ENCODE measurements around the gene QDPR. TPM values are rescaled to one million over a fixed set of nuclear protein-coding genes. Genes with fewer than 3 reads are reported as not detected.

Gene QDPR
- polyA plus RNA-seq, 1 of the 3 experiments (the other 2 are of a cell fraction): 83.1 TPM

GRCh38 chr4:17521595-17521994 is 9.7 kb upstream of the QDPR start:
- 73% methylated on average over 5 of the region's 5 CpGs for WGBS (ENCODE audit: low lambda C conversion rate)

GRCh38 chr4:17517664-17518063 is 5.8 kb upstream of the QDPR start:
- Histone ChIP-seq H3K9me3 (no peaks in the 10 kb centered on the region), H3K4me1 (ENCODE audit: control insufficient read depth in 1 of 2, insufficient read depth in 2 of 2, low read depth in 1 of 2, low read length in 1 of 2) (peaks cover 0 to 11% of the 10 kb centered on the region in 2 experiments; a peak in 2 of 4 replicates), H3K36me3 (replicated peaks in 1 of 2; ENCODE audit: control insufficient read depth in 1 of 2, insufficient read depth in 2 of 2, low read length in 1 of 2) (no peaks in the 10 kb centered on the region), H2AFZ (ENCODE audit: low read depth) (no peak overlapping the region), H3K4me3 (ENCODE audit: low read depth in 2 of 2, low read length in 1 of 2) (no peak overlapping the region), H3K27me3 (ENCODE audit: insufficient read depth) (peaks cover 11% of the 10 kb centered on the region; the same call in 1 of the 2 replicates), H3K9me2 (no peaks in the 10 kb centered on the region), H3K9ac (no peak overlapping the region), H3K27ac (ENCODE audit: low read depth in 2 of 2, low read length in 1 of 2) (no peak overlapping the region), H3K79me2 (ENCODE audit: insufficient read depth) (no peaks in the 10 kb centered on the region), H3F3A (replicated peaks; ENCODE audit: insufficient read depth) (no peaks in the 10 kb centered on the region), H3K4me2 (no peak overlapping the region), H4K20me1 (ENCODE audit: insufficient read depth) (no peaks in the 10 kb centered on the region)
- DNase-seq: no peak
- CTCF ChIA-PET: interaction anchor here (1.2 kb wide), 2 partner anchors 18 to 32 kb away, joined by 4 to 5 read pairs; no protein-coding TSS in a partner anchor
- WGBS (ENCODE audit: low lambda C conversion rate): 43% methylated on average over 5 of the region's 5 CpGs
- POLR2A ChIA-PET: no interaction called here
- TF ChIP-seq GABPA (IDR thresholded peaks at IDR 0.05; ENCODE audit: low read depth) (no peak), MEF2A (IDR thresholded peaks at IDR 0.05; ENCODE audit: borderline replicate concordance, low read depth) (no peak)

More at GRCh38 chr4:17521595-17521994, 9.7 kb upstream of the QDPR start:
- ChIA-PET CTCF (interaction anchor here (1.3 to 2.9 kb wide), 5 partner anchors 9 to 64 kb away, joined by 3 to 11 read pairs (median 4); partner anchors contain the start of gene QDPR), POLR2A (no interaction called here)
- H3K9me3 ChIP-seq: no peaks in the 10 kb centered on the region
- no peak overlapping the region for H3K4me3 ChIP-seq (ENCODE audit: low read depth in 2 of 2, low read length in 1 of 2)
- H3K4me1 ChIP-seq (ENCODE audit: control insufficient read depth in 1 of 2, insufficient read depth in 2 of 2, low read depth in 1 of 2, low read length in 1 of 2): peaks cover 0 to 9% of the 10 kb centered on the region in 2 experiments; a peak in 1 of 4 replicates
- no peak overlapping the region for H3K4me2 ChIP-seq
- TF ChIP-seq EZH2phosphoT487 (IDR thresholded peaks at IDR 0.05; ENCODE audit: borderline replicate concordance, low read depth): no peak
- TF ChIP-seq GABPA (IDR thresholded peaks at IDR 0.05; ENCODE audit: low read depth): no peak
- no peak for TF ChIP-seq MEF2A (IDR thresholded peaks at IDR 0.05; ENCODE audit: borderline replicate concordance, low read depth)
- no peak for TF ChIP-seq MXI1 (IDR thresholded peaks at IDR 0.05; ENCODE audit: low read depth, low read length)
- no peak for TF ChIP-seq SIN3A (IDR thresholded peaks at IDR 0.05; ENCODE audit: borderline replicate concordance, low read depth, low read length)
- no peak for TF ChIP-seq GATA2 (CRISPR knock-in tag; IDR thresholded peaks at IDR 0.05)
- TF ChIP-seq SMC3 (IDR thresholded peaks at IDR 0.05; ENCODE audit: low read depth, low read length): no peak
- H3F3A ChIP-seq (replicated peaks; ENCODE audit: insufficient read depth): no peaks in the 10 kb centered on the region
- no peaks in the 10 kb centered on the region for H3K36me3 ChIP-seq (replicated peaks in 1 of 2; ENCODE audit: control insufficient read depth in 1 of 2, insufficient read depth in 2 of 2, low read length in 1 of 2)
- no peaks in the 10 kb centered on the region for H4K20me1 ChIP-seq (ENCODE audit: insufficient read depth)
- H3K27me3 ChIP-seq (ENCODE audit: insufficient read depth): peaks cover 15% of the 10 kb centered on the region; the same call in 1 of the 2 replicates
- no peaks in the 10 kb centered on the region for H3K79me2 ChIP-seq (ENCODE audit: insufficient read depth)
- H2AFZ ChIP-seq (ENCODE audit: low read depth): no peak overlapping the region
- H3K9ac ChIP-seq: no peak overlapping the region
- no peaks in the 10 kb centered on the region for H3K9me2 ChIP-seq
- no peak for DNase-seq
- H3K27ac ChIP-seq (ENCODE audit: low read depth in 2 of 2, low read length in 1 of 2): no peak overlapping the region

- TF ChIP-seq PBX3 (IDR thresholded peaks at IDR 0.05) (no peak), EZH2phosphoT487 (IDR thresholded peaks at IDR 0.05; ENCODE audit: borderline replicate concordance, low read depth) (no peak), CHD2 (IDR thresholded peaks at IDR 0.05; ENCODE audit: low read length, partially characterized antibody) (no peak), EP300 (IDR thresholded peaks at IDR 0.05; ENCODE audit: borderline replicate concordance in 1 of 2, low read depth in 1 of 2, low read length in 1 of 2) (no peak), GATA2 (CRISPR knock-in tag; IDR thresholded peaks at IDR 0.05) (no peak), USF2 (IDR thresholded peaks at IDR 0.05; ENCODE audit: borderline replicate concordance, low read depth, low read length) (no peak), ELF1 (IDR thresholded peaks at IDR 0.05) (no peak), YY1 (IDR thresholded peaks at IDR 0.05; ENCODE audit: low read depth) (no peak), TCF12 (IDR thresholded peaks at IDR 0.05) (no peak)
- Histone ChIP-seq H3K36me3 (replicated peaks in 1 of 2; ENCODE audit: control insufficient read depth in 1 of 2, insufficient read depth in 2 of 2, low read length in 1 of 2) (no peaks in the 10 kb centered on the region), H4K20me1 (ENCODE audit: insufficient read depth) (no peaks in the 10 kb centered on the region), H3K79me2 (ENCODE audit: insufficient read depth) (no peaks in the 10 kb centered on the region), H3K27ac (ENCODE audit: low read depth in 2 of 2, low read length in 1 of 2) (no peak overlapping the region), H2AFZ (ENCODE audit: low read depth) (no peak overlapping the region), H3K4me3 (ENCODE audit: low read depth in 2 of 2, low read length in 1 of 2) (no peak overlapping the region), H3K4me1 (ENCODE audit: control insufficient read depth in 1 of 2, insufficient read depth in 2 of 2, low read depth in 1 of 2, low read length in 1 of 2) (peaks cover 0 to 14% of the 10 kb centered on the region in 2 experiments; a peak in 2 of 4 replicates), H3K9me3 (no peaks in the 10 kb centered on the region), H3K4me2 (no peak overlapping the region), H3F3A (replicated peaks; ENCODE audit: insufficient read depth) (no peaks in the 10 kb centered on the region), H3K9ac (no peak overlapping the region), H3K27me3 (ENCODE audit: insufficient read depth) (peaks cover 11% of the 10 kb centered on the region; the same call in 1 of the 2 replicates), H3K9me2 (no peaks in the 10 kb centered on the region)
- no peak for DNase-seq
- CTCF ChIA-PET: interaction anchor here (0.7 to 1.2 kb wide), 3 partner anchors 32 to 292 kb away, joined by 3 to 5 read pairs (median 3); no protein-coding TSS in a partner anchor
- POLR2A ChIA-PET: no interaction called here
- 58% methylated on average over 1 of the region's 1 CpG for WGBS (ENCODE audit: low lambda C conversion rate)
Measured at GRCh38 chr4:17516980-17517379, 5.1 kb upstream of the QDPR start.
